Measurements from ENCODE around the gene PCDHB10. TPM values are rescaled to one million over a fixed set of nuclear protein-coding genes. Genes with fewer than 3 reads are reported as not detected.

The PCDHB10 gene
- total RNA-seq, 1 donor: 2.2 TPM

GRCh38 chr5:141236516-141237313 lies 44.6 kb downstream of the PCDHB10 start:
- Histone ChIP-seq H4K20me1 (ENCODE audit: insufficient read depth, low read length) (no peaks in the 10 kb centered on the region), H3K9me3 (ENCODE audit: low read depth, low read length) (peaks cover 6% of the 10 kb centered on the region), H3K79me2 (ENCODE audit: insufficient read depth, low read length) (no peaks in the 10 kb centered on the region), H2AFZ (ENCODE audit: low read length) (no peak overlapping the region), H3K4me1 (ENCODE audit: insufficient read depth, low read length) (no peaks in the 10 kb centered on the region), H3K27me3 (ENCODE audit: insufficient read depth, low read length) (no peaks in the 10 kb centered on the region), H3K36me3 (ENCODE audit: insufficient read depth, low read length) (no peaks in the 10 kb centered on the region), H3K4me3 (ENCODE audit: insufficient read depth, low read length) (no peak overlapping the region), H3K27ac (ENCODE audit: low read depth, low read length) (no peak overlapping the region), H3K4me2 (ENCODE audit: insufficient read depth, low read length) (no peak overlapping the region)
- no peak for TF ChIP-seq CTCF (IDR thresholded peaks at IDR 0.05; ENCODE audit: extremely low read depth, low read depth, low read length)
- DNase-seq (ENCODE audit: insufficient read length, low spot score, missing footprints): no peak

GRCh38 chr5:141241496-141241895 lies 49.3 kb downstream of the PCDHB10 start:
- no peaks in the 10 kb centered on the region for H3K79me2 ChIP-seq (ENCODE audit: insufficient read depth, low read length)
- no peaks in the 10 kb centered on the region for H3K27me3 ChIP-seq (ENCODE audit: insufficient read depth, low read length)
- H3K36me3 ChIP-seq (ENCODE audit: insufficient read depth, low read length): no peaks in the 10 kb centered on the region
- peaks cover 11% of the 10 kb centered on the region for H3K9me3 ChIP-seq (ENCODE audit: low read depth, low read length)
- no peaks in the 10 kb centered on the region for H3K4me1 ChIP-seq (ENCODE audit: insufficient read depth, low read length)
- no peak overlapping the region for H2AFZ ChIP-seq (ENCODE audit: low read length)
- no peaks in the 10 kb centered on the region for H4K20me1 ChIP-seq (ENCODE audit: insufficient read depth, low read length)
- H3K4me3 ChIP-seq (ENCODE audit: insufficient read depth, low read length): no peak overlapping the region
- H3K27ac ChIP-seq (ENCODE audit: low read depth, low read length): no peak overlapping the region
- DNase-seq (ENCODE audit: insufficient read length, low spot score, missing footprints): no peak
- no peak for TF ChIP-seq CTCF (IDR thresholded peaks at IDR 0.05; ENCODE audit: extremely low read depth, low read depth, low read length)
- no peak overlapping the region for H3K4me2 ChIP-seq (ENCODE audit: insufficient read depth, low read length)

Other genes starting within 250 kb of the PCDHB10 start
- 0.36 and 0.59 TPM in 2 replicates for gene PCDHAC2, start 225.9 kb upstream of the PCDHB10 start, total RNA-seq
- gene PCDHB1, start 141.0 kb upstream of the PCDHB10 start, total RNA-seq: not detected in 2 replicates
- 1.2 and 1.4 TPM in 2 replicates for gene PCDHB2, start 97.7 kb upstream of the PCDHB10 start, total RNA-seq
- gene PCDHB3, start 91.9 kb upstream of the PCDHB10 start, total RNA-seq: 0.36 and 0.88 TPM in 2 replicates
- 1.1 and 1.2 TPM in 2 replicates for gene PCDHB4, start 70.5 kb upstream of the PCDHB10 start, total RNA-seq
- gene PCDHB5, start 57.1 kb upstream of the PCDHB10 start, total RNA-seq: 1.5 and 2.9 TPM in 2 replicates
- 0.59 and 0.72 TPM in 2 replicates for gene PCDHB6, start 42.3 kb upstream of the PCDHB10 start, total RNA-seq
- gene PCDHB7, start 19.7 kb upstream of the PCDHB10 start, total RNA-seq: 2.2 and 2.4 TPM in 2 replicates
- gene PCDHB8, start 14.6 kb upstream of the PCDHB10 start, total RNA-seq: 0.36 and 0.88 TPM in 2 replicates
- 1.1 and 3.5 TPM in 2 replicates for gene PCDHB16, start 10.0 kb upstream of the PCDHB10 start, total RNA-seq
- 1.2 and 1.8 TPM in 2 replicates for gene PCDHB9, start 5.2 kb upstream of the PCDHB10 start, total RNA-seq
- gene PCDHB11, start 7.3 kb downstream of the PCDHB10 start, total RNA-seq: 1.1 and 1.8 TPM in 2 replicates
- 0.59 and 0.72 TPM in 2 replicates for gene PCDHB12, start 16.4 kb downstream of the PCDHB10 start, total RNA-seq
- 2.1 and 2.2 TPM in 2 replicates for gene PCDHB13, start 21.6 kb downstream of the PCDHB10 start, total RNA-seq
- 2.7 and 2.9 TPM in 2 replicates for gene PCDHB14, start 31.0 kb downstream of the PCDHB10 start, total RNA-seq
- 0.88 and 1.1 TPM in 2 replicates for gene PCDHB15, start 53.0 kb downstream of the PCDHB10 start, total RNA-seq
- gene SLC25A2, start 111.7 kb downstream of the PCDHB10 start, total RNA-seq: 0.36 and 0.59 TPM in 2 replicates
- 44.2 and 48.1 TPM in 2 replicates for gene TAF7, start 128.4 kb downstream of the PCDHB10 start, total RNA-seq
- 1.1 and 1.5 TPM in 2 replicates for gene PCDHGA1, start 138.2 kb downstream of the PCDHB10 start, total RNA-seq
- 2.7 and 2.9 TPM in 2 replicates for gene PCDHGA2, start 146.4 kb downstream of the PCDHB10 start, total RNA-seq
- 2.4 and 2.9 TPM in 2 replicates for gene PCDHGA3, start 151.5 kb downstream of the PCDHB10 start, total RNA-seq
- gene PCDHGB1, start 157.7 kb downstream of the PCDHB10 start, total RNA-seq: 3.3 and 5.0 TPM in 2 replicates
- 6.8 and 6.9 TPM in 2 replicates for gene PCDHGA4, start 162.7 kb downstream of the PCDHB10 start, total RNA-seq
- 4.3 and 5.6 TPM in 2 replicates for gene PCDHGB2, start 167.6 kb downstream of the PCDHB10 start, total RNA-seq
- 2.5 and 2.7 TPM in 2 replicates for gene PCDHGA5, start 171.8 kb downstream of the PCDHB10 start, total RNA-seq
- gene PCDHGB3, start 177.9 kb downstream of the PCDHB10 start, total RNA-seq: 6.2 and 8.0 TPM in 2 replicates
- 5.0 and 5.1 TPM in 2 replicates for gene PCDHGA6, start 181.5 kb downstream of the PCDHB10 start, total RNA-seq
- 6.5 TPM in 2 replicates for gene PCDHGA7, start 190.4 kb downstream of the PCDHB10 start, total RNA-seq
- gene PCDHGB4, start 195.3 kb downstream of the PCDHB10 start, total RNA-seq: 14.1 and 15.9 TPM in 2 replicates
- gene PCDHGA8, start 200.3 kb downstream of the PCDHB10 start, total RNA-seq: 3.5 and 3.6 TPM in 2 replicates
- gene PCDHGB5, start 205.6 kb downstream of the PCDHB10 start, total RNA-seq: 21.5 and 24.2 TPM in 2 replicates
- gene PCDHGA9, start 210.4 kb downstream of the PCDHB10 start, total RNA-seq: 6.2 and 6.5 TPM in 2 replicates
- 6.2 and 8.0 TPM in 2 replicates for gene PCDHGB6, start 215.7 kb downstream of the PCDHB10 start, total RNA-seq
- gene PCDHGA10, start 220.6 kb downstream of the PCDHB10 start, total RNA-seq: 23.2 and 24.8 TPM in 2 replicates
- 18.5 and 19.2 TPM in 2 replicates for gene PCDHGB7, start 225.3 kb downstream of the PCDHB10 start, total RNA-seq
- gene PCDHGA11, start 228.7 kb downstream of the PCDHB10 start, total RNA-seq: 12.3 and 16.5 TPM in 2 replicates
- gene PCDHGA12, start 238.2 kb downstream of the PCDHB10 start, total RNA-seq: 20.6 and 33.6 TPM in 2 replicates

Data from osteoblast (primary cell).